GM19240 (cell line): ENCODE data around the gene TMEM150B.
"Not testable (repeated sequence)": the region's sequence is repeated elsewhere in the genome, so short reads cannot be mapped to it uniquely, and the experiment has no call there.

Experiments
- DNase-seq: peaks from one replicate; pipeline ENCODE4 v3.0.0; 2011; ENCODE audit warnings: low spot score; ENCODE audit not compliant: insufficient read length

TMEM150B gene

DNA sequence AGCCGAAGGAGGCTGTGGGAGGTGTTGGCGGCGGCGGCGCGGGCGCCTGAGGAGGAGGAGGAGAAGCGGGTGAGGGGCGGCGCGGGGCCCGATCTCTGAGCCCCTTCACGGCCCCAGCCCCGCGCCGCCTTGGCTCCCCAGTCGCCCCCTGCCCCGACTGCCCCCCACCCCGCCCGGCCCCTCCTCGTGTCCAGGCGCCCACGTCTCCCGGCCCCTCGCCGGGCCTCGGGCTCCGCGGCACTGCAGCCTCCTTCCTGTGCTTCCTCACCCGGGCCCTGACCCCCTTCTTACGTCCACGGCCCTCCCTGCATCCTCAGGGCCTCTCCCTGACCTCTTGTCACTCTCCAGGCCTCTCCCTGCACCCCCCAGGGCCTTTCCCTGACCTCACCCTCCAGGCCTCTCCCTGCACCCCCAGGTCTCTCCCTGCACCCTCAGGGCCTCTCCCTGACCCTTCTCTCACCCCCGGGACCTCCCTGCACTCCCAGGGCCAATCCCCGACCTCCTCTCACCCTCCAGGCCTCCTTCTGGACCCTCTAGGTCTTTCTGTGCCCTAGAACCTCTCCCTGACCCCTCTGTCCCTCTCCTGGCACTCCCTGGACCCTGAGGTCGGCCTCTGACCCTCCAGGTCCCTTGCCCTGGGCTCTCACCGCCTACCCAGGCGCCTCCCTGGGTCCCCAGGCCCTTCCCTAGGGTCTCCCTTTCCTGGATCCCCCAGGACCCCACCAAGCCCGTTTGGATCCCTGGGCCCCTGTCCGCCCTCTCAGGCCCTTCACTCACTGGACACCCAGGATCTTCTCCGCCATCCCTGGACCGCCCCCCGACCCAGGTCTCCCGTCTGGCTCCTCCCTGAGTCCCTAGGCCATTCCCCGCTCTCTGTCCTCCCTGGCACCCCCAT is 15.0 kb upstream of the TMEM150B start:
- DNase-seq, result no peak

- DNase-seq, result peak; percentile 99
Observed at GRCh38 chr19:55339105-55339888, 14.2 kb upstream of the TMEM150B start, which contains the start of gene KMT5C. KMT5C (plus strand) TSS chr19:55339876; CDS start chr19:55341937, 2,061 bp downstream.

- no peak for DNase-seq
Observed at GRCh38 chr19:55336101-55336500, 11.0 kb upstream of the TMEM150B start.

DNA sequence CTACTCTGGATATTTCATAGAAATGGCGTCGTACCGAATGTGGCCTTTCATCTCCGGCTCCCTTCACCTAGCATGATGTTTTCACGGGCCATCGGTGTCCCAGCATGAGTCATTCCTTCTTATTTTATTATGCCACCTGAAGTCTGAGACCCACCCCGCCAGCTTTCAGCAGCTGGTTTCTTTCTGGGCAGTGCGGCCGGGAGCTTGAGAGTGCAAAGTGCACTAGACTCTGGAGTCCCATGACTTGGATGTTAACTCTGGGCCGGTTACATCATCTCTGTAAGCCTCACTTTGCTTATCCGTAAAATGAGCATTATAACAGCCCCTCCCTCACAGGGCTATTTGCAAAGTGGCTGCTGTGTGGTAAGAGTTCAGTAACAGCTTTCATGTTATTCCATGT is 8.7 kb upstream of the TMEM150B start:
- no peak for DNase-seq

- not testable (repeated sequence) for DNase-seq
Observed at GRCh38 chr19:55329791-55330190, 4.7 kb upstream of the TMEM150B start.

GRCh38 chr19:55328774-55329318 is 3.7 kb upstream of the TMEM150B start:
- DNase-seq, result not testable (repeated sequence)

DNA sequence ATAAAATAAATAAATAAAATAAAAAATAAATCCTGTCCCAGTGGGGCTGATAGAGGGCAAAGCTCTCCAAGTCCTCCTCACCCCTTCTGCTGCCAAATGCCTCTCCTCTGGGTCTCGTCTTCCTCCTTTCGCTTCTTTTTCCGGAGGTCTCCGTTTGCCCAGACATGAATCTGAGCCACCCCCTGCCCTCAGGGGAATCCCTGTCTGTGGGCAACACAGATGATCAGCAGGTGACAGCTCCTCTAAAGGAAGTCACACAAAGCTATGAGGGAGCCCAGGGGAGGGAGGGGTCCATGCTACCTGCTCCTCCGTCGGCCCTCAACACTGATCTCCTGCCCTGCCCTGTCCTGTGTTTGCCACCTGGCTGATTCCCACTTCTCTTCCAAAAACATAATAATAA is 479 bp downstream of the TMEM150B start:
- no peak for DNase-seq

- DNase-seq, result no peak
Observed at GRCh38 chr19:55322204-55322885, 2.8 kb downstream of the TMEM150B start.

GRCh38 chr19:55321466-55322137 is 3.5 kb downstream of the TMEM150B start:
- DNase-seq, result no peak

- DNase-seq, result no peak
Observed at GRCh38 chr19:55320844-55321419, 4.2 kb downstream of the TMEM150B start.

DNA sequence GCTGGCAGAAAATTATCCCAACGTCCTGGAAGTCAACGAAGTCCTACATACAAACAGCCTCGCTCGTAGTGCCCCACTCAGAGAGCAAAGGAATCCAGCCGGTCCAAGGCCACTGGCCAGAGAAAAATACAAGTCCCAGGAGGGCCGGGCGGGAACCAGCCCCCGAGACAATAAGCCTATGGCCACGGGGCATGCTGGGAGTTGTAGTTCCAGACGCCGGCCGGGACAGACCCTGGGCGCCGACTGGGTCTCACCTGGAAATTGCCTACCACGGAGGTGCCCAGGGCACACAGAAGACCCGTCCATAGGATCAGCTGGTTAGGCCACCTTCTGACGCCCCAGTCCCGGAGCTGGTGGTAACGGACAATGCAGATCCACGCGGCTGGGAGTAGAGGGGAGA is 5.4 kb downstream of the TMEM150B start:
- DNase-seq, result no peak

GRCh38 chr19:55316646-55317045 is 8.5 kb downstream of the TMEM150B start:
- no peak for DNase-seq

DNA sequence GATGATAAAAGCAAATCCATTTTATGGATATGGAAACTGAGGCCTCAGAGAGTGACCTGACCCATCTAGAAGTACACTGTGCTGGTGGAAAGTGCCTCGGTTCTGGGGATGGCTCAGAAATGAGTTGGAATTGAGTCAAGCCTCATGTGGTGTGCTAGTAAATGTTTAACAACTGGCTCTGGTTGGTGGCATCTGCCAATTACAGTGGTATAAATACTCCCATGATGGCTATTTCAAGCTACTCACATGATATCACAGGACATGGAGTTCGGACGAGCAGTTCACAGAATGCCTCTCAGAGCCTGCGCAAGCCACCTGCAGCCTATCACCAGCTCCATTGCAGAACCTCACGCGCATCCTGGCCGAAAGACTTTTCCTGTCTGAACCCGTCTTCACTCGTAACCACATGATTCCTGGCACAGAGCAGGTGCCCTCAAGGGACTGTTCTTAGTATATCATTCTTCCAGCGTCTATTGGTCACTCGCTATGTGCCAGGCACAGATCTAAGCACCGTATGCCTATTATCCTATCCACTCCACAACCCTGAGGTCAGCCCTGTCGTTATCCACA is 9.1 kb downstream of the TMEM150B start:
- DNase-seq, result no peak

DNA sequence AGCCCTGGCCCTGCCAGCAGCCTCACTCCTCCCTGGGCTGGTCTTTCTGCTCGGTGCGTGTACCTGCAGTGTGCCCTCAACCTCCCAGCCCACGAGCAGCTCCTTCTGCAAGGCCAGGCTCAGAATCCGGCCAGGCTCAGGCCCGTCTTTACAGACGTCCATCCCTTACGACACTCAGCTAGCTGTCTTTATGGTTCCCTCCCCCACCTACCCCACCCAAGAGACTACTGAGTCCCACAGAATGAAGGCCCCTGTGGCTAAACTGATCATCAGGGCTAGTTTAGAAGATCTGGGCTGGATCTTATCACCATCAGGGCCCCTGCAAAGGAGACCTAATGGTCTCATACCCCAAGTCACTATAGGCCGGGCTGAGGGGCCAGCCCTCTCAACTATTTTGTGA is 10.7 kb downstream of the TMEM150B start:
- DNase-seq, result no peak

DNA sequence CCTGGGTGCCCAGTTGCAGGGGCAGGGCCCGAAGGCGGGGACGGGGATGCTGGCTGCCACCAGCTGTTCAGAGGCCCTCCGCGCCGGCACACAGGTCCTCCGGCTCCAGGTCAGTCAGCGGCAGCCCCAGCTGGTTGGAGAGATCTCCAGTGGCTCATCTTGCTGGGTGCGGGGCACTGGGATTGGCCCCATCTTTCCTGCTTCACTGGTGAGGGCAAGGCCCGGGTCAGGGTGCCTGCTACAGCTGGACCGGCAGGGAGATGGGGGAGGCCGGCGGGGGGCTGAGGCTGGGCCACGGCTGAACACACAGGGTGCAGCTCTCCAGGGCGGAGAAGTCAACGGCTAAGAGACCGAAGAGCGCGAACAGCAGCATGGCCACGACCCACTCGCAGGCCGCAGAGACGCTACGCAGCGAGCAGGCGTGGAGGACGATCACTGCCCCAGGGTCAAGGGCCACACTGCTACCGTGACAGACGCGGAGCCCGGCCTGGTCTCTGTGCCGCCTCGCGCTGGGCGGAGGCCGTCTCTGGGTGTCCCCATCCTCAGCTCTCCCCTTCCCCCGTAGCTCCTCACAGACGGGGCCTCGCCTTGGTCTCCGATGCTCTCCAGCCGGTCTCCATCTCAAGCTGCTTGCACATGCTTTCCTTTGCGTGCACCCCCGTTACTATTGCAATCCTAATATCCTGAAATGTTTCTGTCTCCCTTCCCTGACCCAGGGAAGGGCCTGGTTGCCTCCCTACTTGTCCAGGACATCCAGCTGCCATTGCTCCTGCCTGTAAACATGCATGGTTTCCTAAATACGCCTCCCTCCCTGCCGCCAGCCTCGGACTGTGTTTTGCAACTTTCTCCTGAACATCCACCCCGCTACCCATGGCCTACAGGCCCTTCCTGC is 12.3 kb downstream of the TMEM150B start:
- DNase-seq, result no peak

DNA sequence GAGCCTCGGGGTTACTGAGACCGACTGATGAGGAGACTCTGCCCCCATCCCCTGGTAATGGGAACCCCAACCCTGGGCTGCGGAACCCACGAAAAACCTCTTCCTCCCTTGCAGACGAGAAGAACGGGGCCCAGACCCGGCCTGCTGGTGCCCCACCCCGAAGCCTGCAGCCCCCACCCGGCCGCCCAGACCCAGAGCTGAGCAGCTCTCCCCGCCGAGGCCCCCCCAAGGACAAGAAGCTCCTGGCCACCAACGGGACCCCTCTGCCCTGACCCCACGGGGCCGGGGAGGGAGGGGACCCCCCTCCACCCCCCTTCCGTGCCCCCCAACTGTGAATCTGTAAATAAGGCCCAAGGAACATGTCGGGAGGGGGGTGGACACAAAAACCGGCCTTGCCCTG is 13.3 kb downstream of the TMEM150B start:
- DNase-seq, result no peak

GRCh38 chr19:55311397-55311796 is 13.7 kb downstream of the TMEM150B start:
- DNase-seq, result no peak

- DNase-seq, result no peak
Observed at GRCh38 chr19:55310498-55310897, 14.6 kb downstream of the TMEM150B start.

- DNase-seq, result no peak
Observed at GRCh38 chr19:55309448-55309847, 15.7 kb downstream of the TMEM150B start.
